ENCODE measurements around the gene CLASP2.
"Not testable (repeated sequence)": the region's sequence is repeated elsewhere in the genome, so short reads cannot be mapped to it uniquely, and the experiment has no call there.

Gene CLASP2

GRCh38 chr3:33456756-33457155 lies 261.3 kb downstream of the CLASP2 start:
- DNase-seq (ENCODE audit: low read depth, low spot score) = no peak

GRCh38 chr3:33453331-33453761 lies 264.7 kb downstream of the CLASP2 start:
- DNase-seq (ENCODE audit: low read depth, low spot score) = no peak

DNA sequence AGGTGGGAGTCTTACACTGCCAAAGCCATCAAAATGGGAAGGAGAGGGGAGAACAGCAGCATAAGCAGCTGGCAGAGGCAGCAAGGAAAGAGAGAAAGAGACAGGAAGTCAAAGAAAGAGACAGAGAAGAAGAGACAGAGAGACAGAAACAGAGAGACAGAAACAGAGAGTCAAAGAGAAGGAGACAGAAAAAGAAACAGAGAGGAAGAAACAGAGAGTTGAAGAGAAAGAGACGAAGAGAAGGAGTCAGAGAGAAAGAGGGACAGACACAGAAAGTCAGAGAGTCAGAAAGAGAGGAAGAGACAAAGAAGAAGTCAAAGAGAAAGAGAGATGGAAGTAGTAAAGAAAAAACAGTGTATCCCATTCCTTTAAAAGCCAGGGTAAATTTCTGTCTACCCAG lies 266.1 kb downstream of the CLASP2 start:
- not testable (repeated sequence) for DNase-seq (ENCODE audit: low read depth, low spot score)

DNA sequence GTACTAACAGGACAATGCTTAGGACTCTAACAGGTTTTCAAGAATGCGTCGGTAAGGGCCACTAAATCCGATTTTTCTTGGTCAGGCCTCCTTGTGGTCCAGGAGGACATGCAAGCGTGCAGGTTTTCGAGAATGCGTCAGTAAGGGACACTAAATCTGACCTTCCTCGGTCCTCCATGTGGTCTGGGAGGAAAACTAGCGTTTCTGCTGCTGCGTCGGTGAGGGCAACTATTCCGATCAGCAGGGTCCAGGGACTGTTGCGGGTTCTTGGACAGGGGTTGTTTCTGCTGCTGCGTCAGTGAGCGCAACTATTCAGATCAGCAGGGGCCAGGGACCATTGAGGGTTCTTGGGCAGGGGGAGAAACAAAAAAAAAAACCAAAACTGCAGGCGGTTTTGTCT lies 270.1 kb downstream of the CLASP2 start:
- no peak for DNase-seq (ENCODE audit: low read depth, low spot score)

DNA sequence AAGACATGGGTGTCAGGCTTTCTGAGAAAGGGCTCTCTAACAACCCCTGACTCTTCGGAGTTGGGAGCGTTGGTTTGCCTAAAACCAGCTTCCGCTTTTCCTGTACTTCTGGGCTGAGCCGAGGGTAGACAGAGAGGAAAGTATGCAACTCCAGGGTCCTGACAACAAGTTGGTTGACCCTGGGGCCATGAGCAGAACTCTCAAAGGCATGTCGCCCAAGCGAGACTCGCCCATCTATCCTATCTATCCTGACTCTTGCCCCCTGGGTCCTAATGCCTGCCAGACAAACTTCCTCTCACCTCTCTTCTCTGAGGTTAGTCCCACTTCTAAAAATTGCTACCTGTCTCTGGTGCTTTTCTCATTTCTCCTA lies 270.8 kb downstream of the CLASP2 start:
- DNase-seq (ENCODE audit: low read depth, low spot score) = not testable (repeated sequence)

Measured in smooth muscle cell of the brain vasculature (primary cell).